Ureter (tissue), 1 donor: ENCODE measurements around the gene EAF2. TPM values are rescaled to one million over a fixed set of nuclear protein-coding genes. Genes with fewer than 3 reads are reported as not detected.

Experiments
- total RNA-seq: library from RNA; stranded (reverse); gene quantifications from one replicate; pipeline ENCODE4 v1.2.4, GENCODE V29; 2023
- donor health status: DM: yes; HTN: yes; CAD: no.

Gene EAF2
- total RNA-seq, 1 donor from 2014 or later, result 9.3 TPM

Other genes starting within 250 kb of the EAF2 start
- gene FBXO40, start 241.8 kb upstream of the EAF2 start, total RNA-seq, result 0.23 TPM
- 37.4 TPM for gene HCLS1, start 174.3 kb upstream of the EAF2 start, total RNA-seq
- gene GOLGB1, start 85.5 kb upstream of the EAF2 start, total RNA-seq, result 92.7 TPM
- 37.2 TPM for gene IQCB1, start 149 bp upstream of the EAF2 start, total RNA-seq
- 39.2 TPM for gene SLC15A2, start 59.2 kb downstream of the EAF2 start, total RNA-seq
- 16.3 TPM for gene ILDR1, start 187.0 kb downstream of the EAF2 start, total RNA-seq
- 3.0 TPM for gene CD86, start 220.2 kb downstream of the EAF2 start, total RNA-seq